GM12891 (cell line): ENCODE measurements around the gene NUDT19.

ENCODE experiments used
- DNase-seq: peaks from one replicate; pipeline ENCODE4 v3.0.0; 2011; ENCODE audit warnings: low spot score; ENCODE audit not compliant: insufficient read length
- FAIRE-seq: peaks from 2 replicates; lab custom pipeline; 2011; peaks lifted over from hg19 to GRCh38; lab: Jason Lieb, UNC
- PAX5 ChIP-seq: IDR thresholded peaks from 2 replicates; pipeline ENCODE4 v1.6.1; 2011; ENCODE audit warnings: low read length, moderate library complexity, mild to moderate bottlenecking; ENCODE audit not compliant: insufficient read depth, severe bottlenecking
- POLR2A ChIP-seq: IDR thresholded peaks from 2 replicates; pipeline ENCODE4 v1.6.1; 2011; ENCODE audit warnings: low read depth, low read length, control low read depth
- POLR2AphosphoS5 ChIP-seq: IDR thresholded peaks from 2 replicates; pipeline ENCODE4 v1.6.1; 2011; ENCODE audit warnings: low read depth, low read length, control low read depth
- POU2F2 ChIP-seq: IDR thresholded peaks from 2 replicates; pipeline ENCODE4 v1.6.1; 2011; ENCODE audit warnings: low read depth, mild to moderate bottlenecking, control low read depth, low read length, moderate library complexity
- SPI1 ChIP-seq: IDR thresholded peaks from 2 replicates; pipeline ENCODE4 v1.6.1; 2011; ENCODE audit warnings: low read depth, low read length, control low read depth
- TAF1 ChIP-seq: IDR thresholded peaks from 2 replicates; pipeline ENCODE4 v1.6.1; 2011; ENCODE audit warnings: low read depth, low read length, control low read depth

Gene NUDT19

DNA sequence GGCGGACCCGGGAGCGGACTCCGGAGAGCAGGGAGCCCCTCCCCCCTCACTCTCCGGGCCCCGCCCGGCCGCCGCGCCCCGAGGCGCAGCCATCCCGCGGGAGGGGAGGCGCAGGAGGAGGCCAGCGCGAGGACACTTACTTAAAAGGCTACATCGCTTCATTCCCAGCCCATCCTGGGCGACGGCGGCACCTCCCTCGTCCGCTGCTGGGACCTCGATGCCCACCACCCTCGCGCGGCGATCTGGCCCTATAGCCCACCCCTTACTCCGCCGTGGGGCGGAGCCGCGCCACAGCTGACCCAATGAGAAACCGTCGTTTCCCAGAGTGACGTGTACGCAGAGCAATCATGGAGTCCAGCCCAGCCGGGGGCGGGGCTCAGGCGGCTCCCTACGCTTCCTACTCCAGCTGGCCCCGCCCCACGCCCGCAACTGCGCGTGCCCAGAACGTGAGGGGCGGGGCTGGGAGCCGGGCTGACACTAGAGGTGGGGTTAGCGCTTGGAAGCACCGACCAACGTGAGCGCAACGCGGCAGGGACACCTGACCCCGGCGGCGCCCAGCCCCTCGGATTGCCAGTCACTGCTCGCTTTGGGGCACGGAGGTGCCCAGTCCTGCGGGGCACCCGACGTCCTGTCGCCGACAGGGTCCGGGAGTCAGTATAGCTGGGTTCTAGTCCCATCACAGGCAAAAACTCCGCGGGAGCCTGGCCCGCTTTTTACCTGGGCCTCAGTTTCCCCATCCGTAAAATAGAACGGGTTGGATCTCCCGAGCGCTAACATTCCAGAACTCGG, 16.5 kb upstream of the NUDT19 start, which contains the start of gene ANKRD27:
Gene ANKRD27 (minus strand): TSS at position 250 of the 789 bp plus-strand sequence. CDS start 16,165 bp downstream, outside the sequence.
- peak; percentile 47 for TF ChIP-seq POLR2A
- TF ChIP-seq POLR2AphosphoS5, result no peak
- no peak for TF ChIP-seq PAX5
- no peak for TF ChIP-seq SPI1
- 0 out of 2 replicates have a peak, but pooled peaks have one; percentile 19 for TF ChIP-seq TAF1
- no peak for TF ChIP-seq POU2F2
- FAIRE-seq (peak; percentile 96), DNase-seq (peak; percentile 91)

DNA sequence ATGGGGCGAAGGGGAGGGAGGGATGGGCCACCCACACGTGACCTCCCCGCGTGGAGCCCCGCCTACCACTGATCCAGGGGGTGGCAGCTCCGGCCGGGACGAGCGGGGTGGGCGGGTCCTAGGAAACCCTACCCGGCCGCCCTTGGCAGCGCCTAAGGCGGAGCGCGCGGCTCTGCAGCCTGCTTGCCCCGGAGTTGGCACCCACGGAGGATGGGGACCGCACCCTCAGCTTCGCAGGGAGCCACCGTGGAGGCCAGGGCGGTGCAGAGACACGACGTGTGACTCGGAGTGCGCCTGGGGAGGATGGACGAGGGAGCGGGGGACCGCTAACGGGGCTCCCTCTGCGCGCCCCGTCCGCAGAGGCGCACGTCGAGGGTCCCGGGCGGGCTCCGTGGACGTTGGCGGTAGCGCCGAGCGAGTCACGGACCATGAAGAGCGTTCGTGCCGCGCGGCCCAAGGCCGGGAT, 15.9 kb upstream of the NUDT19 start, which contains the start of gene RGS9BP:
Gene RGS9BP (plus strand): TSS at position 129 of the 466 bp plus-strand sequence. CDS start 416 bp downstream, outside the sequence.
- FAIRE-seq, result peak; percentile 33
- TF ChIP-seq POLR2A (no peak), POLR2AphosphoS5 (no peak), PAX5 (no peak), TAF1 (no peak), POU2F2 (no peak), SPI1 (no peak)
- no peak for DNase-seq

GRCh38 chr19:32676186-32676894, 15.3 kb upstream of the NUDT19 start:
- TF ChIP-seq SPI1 (no peak), TAF1 (no peak), POLR2AphosphoS5 (no peak), POLR2A (no peak), POU2F2 (no peak), PAX5 (no peak)
- DNase-seq (no peak), FAIRE-seq (no peak)

- no peak for DNase-seq
- no peak for TF ChIP-seq POU2F2
- no peak for FAIRE-seq
Measured at GRCh38 chr19:32676895-32677359, 14.7 kb upstream of the NUDT19 start.

DNA sequence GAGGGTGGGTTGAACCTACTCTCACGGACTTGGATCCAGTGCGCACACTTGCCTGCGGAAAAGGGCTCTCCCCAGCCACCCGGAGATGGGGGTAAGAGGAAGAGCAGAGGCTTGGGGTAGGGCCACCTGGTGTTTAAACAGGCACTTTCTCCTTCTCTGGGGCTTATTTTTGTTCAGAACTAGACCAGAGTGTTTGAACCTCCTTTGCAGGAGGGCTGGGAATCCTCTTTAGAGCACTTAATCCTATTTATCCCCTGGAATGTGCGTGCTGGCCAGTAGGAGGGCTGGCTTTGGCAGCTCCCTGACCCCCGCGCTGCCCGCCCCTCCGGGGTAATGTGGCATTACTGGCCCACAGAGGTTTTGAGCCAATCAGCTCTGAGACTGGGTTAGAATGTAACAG, 14.0 kb upstream of the NUDT19 start:
- TF ChIP-seq PAX5 (no peak), POU2F2 (no peak), POLR2AphosphoS5 (no peak), POLR2A (no peak), SPI1 (no peak)
- no peak for DNase-seq
- FAIRE-seq, result no peak

- DNase-seq (no peak), FAIRE-seq (no peak)
- TF ChIP-seq POU2F2, result no peak
- TF ChIP-seq POLR2AphosphoS5, result no peak
- no peak for TF ChIP-seq TAF1
- TF ChIP-seq POLR2A, result no peak
- no peak for TF ChIP-seq PAX5
- no peak for TF ChIP-seq SPI1
Measured at GRCh38 chr19:32680986-32681385, 10.6 kb upstream of the NUDT19 start.

- TF ChIP-seq TAF1 (no peak), POU2F2 (no peak), POLR2A (no peak), SPI1 (no peak), PAX5 (no peak), POLR2AphosphoS5 (no peak)
- no peak for FAIRE-seq
- DNase-seq, result no peak
Measured at GRCh38 chr19:32682317-32682716, 9.3 kb upstream of the NUDT19 start.

- FAIRE-seq (no peak), DNase-seq (no peak)
- TF ChIP-seq POU2F2 (no peak), PAX5 (no peak), POLR2A (no peak), SPI1 (no peak), TAF1 (no peak), POLR2AphosphoS5 (no peak)
Measured at GRCh38 chr19:32686847-32687475, 4.7 kb upstream of the NUDT19 start.

DNA sequence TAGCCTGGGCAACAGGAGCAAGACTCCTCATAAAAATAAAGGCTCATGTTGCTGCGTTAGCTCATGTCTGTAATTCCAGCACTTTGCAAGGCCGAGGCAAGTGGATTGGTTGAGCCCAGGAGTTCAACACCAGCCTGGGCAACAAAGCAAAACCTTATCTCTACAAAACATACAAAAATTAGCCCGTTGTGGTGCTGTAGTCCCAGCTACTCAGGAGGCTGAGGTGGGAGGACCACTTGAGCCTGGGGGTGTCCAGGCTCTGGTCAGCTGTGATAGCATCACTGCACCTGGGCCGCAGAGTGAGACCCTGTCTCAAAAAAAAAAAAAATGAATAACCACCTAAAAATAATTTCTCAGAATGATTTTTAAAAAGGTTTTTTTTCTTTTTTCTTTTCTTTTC, 3.9 kb upstream of the NUDT19 start:
- no peak for FAIRE-seq
- no peak for DNase-seq
- TF ChIP-seq POLR2AphosphoS5 (no peak), POU2F2 (no peak), PAX5 (no peak), SPI1 (no peak), TAF1 (no peak), POLR2A (no peak)

- DNase-seq (no peak), FAIRE-seq (no peak)
- TF ChIP-seq SPI1 (0 out of 2 replicates have a peak, but pooled peaks have one; percentile 4), POLR2A (no peak)
Measured at GRCh38 chr19:32688311-32688710, 3.3 kb upstream of the NUDT19 start.
